Measurements from ENCODE around the gene NEK1. TPM values are rescaled to one million over a fixed set of nuclear protein-coding genes. Genes with fewer than 3 reads are reported as not detected.

The NEK1 gene
- total RNA-seq, result 13.8 and 13.9 TPM in 2 replicates

GRCh38 chr4:169611991-169612870, at the start of gene NEK1:
NEK1 (minus strand) TSS chr4:169612583; CDS start chr4:169602630, 9,953 bp downstream.

GRCh38 chr4:169619958-169620879, 7.8 kb upstream of the NEK1 start, which contains the start of gene CLCN3:
CLCN3 (plus strand) TSS chr4:169620578; CDS start chr4:169635929, 15,351 bp downstream.

Other genes starting within 250 kb of the NEK1 start
- gene CLCN3, start 8.0 kb upstream of the NEK1 start, total RNA-seq, result 39.7 and 48.5 TPM in 2 replicates
- 35.3 and 44.8 TPM in 2 replicates for gene HPF1, start 145.4 kb upstream of the NEK1 start, total RNA-seq